ENCODE results near the gene TTI1. TPM values are rescaled to one million over a fixed set of nuclear protein-coding genes. Genes with fewer than 3 reads are reported as not detected.

TTI1 gene
- total and polyA plus RNA-seq, 9 of the 15 experiments (the other 6 are each of a cell fraction or from before 2014, with no cell fraction given), result 9.8 to 55.1 (median 39.4) TPM

GRCh38 chr20:37987602-37988290 lies 45.5 kb downstream of the TTI1 start (continued):
- TF ChIP-seq TSHZ1 (CRISPR knock-in tag; IDR thresholded peaks at IDR 0.05) (no peak), MYNN (IDR thresholded peaks at IDR 0.05) (peak; percentile 90), MYNN (CRISPR knock-in tag; IDR thresholded peaks at IDR 0.05) (no peak)

- H3K4me1 ChIP-seq (replicated peaks in 1 of 2; ENCODE audit: control insufficient read depth in 2 of 2, insufficient read depth in 2 of 2, low read length in 2 of 2), result peaks cover 3 to 8% of the 10 kb centered on the region in 2 experiments; a peak in 3 of 5 replicates
- no TSS peak for BruUV-seq (replicated peaks)
- 84% methylated on average over 9 of the region's 9 CpGs for WGBS (ENCODE audit: insufficient coverage, low coverage, missing lambda C conversion rate)
- FAIRE-seq (no peak), ATAC-seq (no peak), DNase-seq (ENCODE audit: extremely low read depth in 1 of 4, low spot score in 3 of 4) (no peak)
- no peak overlapping the region for H3K9ac ChIP-seq (ENCODE audit: insufficient read depth in 1 of 2, low read depth in 2 of 2, low read length in 2 of 2)
- H3K27me3 ChIP-seq (ENCODE audit: control insufficient read depth in 2 of 2, insufficient read depth in 2 of 2, low read length in 2 of 2), result no peaks in the 10 kb centered on the region
- POLR2A ChIA-PET, result no interaction called here
- in situ Hi-C loops (cut with MboI), result no loop called here
- no peak overlapping the region for H2AFZ ChIP-seq (ENCODE audit: low read depth, low read length)
- no peak overlapping the region for H3K27ac ChIP-seq (ENCODE audit: extremely low read depth, low read depth, low read length)
- H3K4me2 ChIP-seq (ENCODE audit: insufficient read depth, low read length), result no peak overlapping the region
- no peaks in the 10 kb centered on the region for H3K79me2 ChIP-seq (ENCODE audit: control insufficient read depth, insufficient read depth, low read length)
- H4K20me1 ChIP-seq (replicated peaks; ENCODE audit: control insufficient read depth, insufficient read depth, low read length), result peaks cover 8% of the 10 kb centered on the region
- H3K9me1 ChIP-seq (ENCODE audit: control insufficient read depth, insufficient read depth, low read length), result peaks cover 9% of the 10 kb centered on the region
- peaks cover 92% of the 10 kb centered on the region for H3K36me3 ChIP-seq (ENCODE audit: control insufficient read depth, insufficient read depth, low read length)
- CTCF ChIA-PET (ENCODE audit: low intra/inter-chr PET ratio), result no interaction called here
- H3K9me3 ChIP-seq (replicated peaks; ENCODE audit: control insufficient read depth, insufficient read depth, low read depth, low read length), result no peaks in the 10 kb centered on the region
- H3K4me3 ChIP-seq, result no peak overlapping the region
- intact Hi-C loops (cut with micrococcal nuclease), result no loop called here
- 0 out of 4 replicates have a peak, but pooled peaks of 1 of the 2 experiments have one; percentile 15 for TF ChIP-seq RCOR1 (IDR thresholded peaks at IDR 0.05; ENCODE audit: borderline replicate concordance in 1 of 2, low read depth in 2 of 2, low read length in 2 of 2)
- no peak for TF ChIP-seq SREBF1 (IDR thresholded peaks at IDR 0.05; ENCODE audit: borderline replicate concordance, low read depth, low read length)
- TF ChIP-seq FOXA1 (IDR thresholded peaks at IDR 0.05; ENCODE audit: borderline replicate concordance), result no peak
- TF ChIP-seq IRF2 (CRISPR knock-in tag; IDR thresholded peaks at IDR 0.05), result no peak
Measured at GRCh38 chr20:37986873-37987601, 46.2 kb downstream of the TTI1 start.
